Skin of body (tissue), 2 donors: ENCODE measurements around the gene APOBEC2. TPM values are rescaled to one million over a fixed set of nuclear protein-coding genes. Genes with fewer than 3 reads are reported as not detected.
A peak's percentile ranks its signal among the peaks of the same experiment; 100 is the strongest.
"Not testable (repeated sequence)": the region's sequence is repeated elsewhere in the genome, so short reads cannot be mapped to it uniquely, and the experiment has no call there.

Experiments
- DNase-seq: peaks from one replicate; lab custom pipeline; 2025; lab: John Stamatoyannopoulos, UW
- total RNA-seq: library from RNA; depleted of rRNA; stranded (reverse); fragments of >200 nt; gene quantifications from one replicate; pipeline ENCODE4 v1.2.3, GENCODE V29; 2014

Gene APOBEC2
- total RNA-seq = 60.6 TPM

- no peak for DNase-seq
Measured at GRCh38 chr6:41053041-41053440, at the start of gene APOBEC2. Gene APOBEC2 (plus strand): TSS chr6:41053202. CDS start chr6:41053348, 146 bp downstream.

- DNase-seq = not testable (repeated sequence)
Measured at GRCh38 chr6:41006217-41006616, 46.8 kb upstream of the APOBEC2 start.

GRCh38 chr6:41006980-41007379 is 46.0 kb upstream of the APOBEC2 start:
- DNase-seq = not testable (repeated sequence)

GRCh38 chr6:41008011-41008410 is 45.0 kb upstream of the APOBEC2 start:
- DNase-seq = no peak

- no peak for DNase-seq
Measured at GRCh38 chr6:41009669-41010068, 43.3 kb upstream of the APOBEC2 start.

- no peak for DNase-seq
Measured at GRCh38 chr6:41011673-41012072, 41.3 kb upstream of the APOBEC2 start.

GRCh38 chr6:41013466-41014153 is 39.4 kb upstream of the APOBEC2 start:
- DNase-seq = no peak

GRCh38 chr6:41014780-41015179 is 38.2 kb upstream of the APOBEC2 start:
- no peak for DNase-seq

- not testable (repeated sequence) for DNase-seq
Measured at GRCh38 chr6:41015860-41016259, 37.1 kb upstream of the APOBEC2 start.

- no peak for DNase-seq
Measured at GRCh38 chr6:41017663-41018062, 35.3 kb upstream of the APOBEC2 start.

- DNase-seq = no peak
Measured at GRCh38 chr6:41021832-41022231, 31.2 kb upstream of the APOBEC2 start.

- no peak for DNase-seq
Measured at GRCh38 chr6:41022294-41022693, 30.7 kb upstream of the APOBEC2 start.

- DNase-seq = no peak
Measured at GRCh38 chr6:41023114-41023513, 29.9 kb upstream of the APOBEC2 start.

- no peak for DNase-seq
Measured at GRCh38 chr6:41025966-41026530, 27.0 kb upstream of the APOBEC2 start.

GRCh38 chr6:41027241-41027640 is 25.8 kb upstream of the APOBEC2 start:
- no peak for DNase-seq

- peak; percentile 73 for DNase-seq
Measured at GRCh38 chr6:41027799-41028560, 25.0 kb upstream of the APOBEC2 start.

GRCh38 chr6:41028561-41029412 is 24.2 kb upstream of the APOBEC2 start:
- DNase-seq = no peak

GRCh38 chr6:41032830-41033229 is 20.2 kb upstream of the APOBEC2 start:
- no peak for DNase-seq

GRCh38 chr6:41033776-41034175 is 19.2 kb upstream of the APOBEC2 start:
- DNase-seq = no peak

GRCh38 chr6:41036186-41036585 is 16.8 kb upstream of the APOBEC2 start:
- no peak for DNase-seq

- no peak for DNase-seq
Measured at GRCh38 chr6:41036601-41037000, 16.4 kb upstream of the APOBEC2 start.
